ENCODE data around the gene WBP2NL.

GRCh38 chr22:42074132-42074811, 75.7 kb downstream of the WBP2NL start, which contains the start of gene PHETA2:
- TF ChIP-seq CTCF (IDR thresholded peaks at IDR 0.05; ENCODE audit: low read depth, low read length), result no peak
- no peak for TF ChIP-seq EZH2phosphoT487 (IDR thresholded peaks at IDR 0.05; ENCODE audit: low read depth)

Measured in OCI-LY3 (cell line).